ENCODE data around the gene PI4KA.

- TF ChIP-seq CTCF (conservative IDR thresholded peaks at IDR 0.05) = no peak
- no peak for TF ChIP-seq ZFX (IDR thresholded peaks at IDR 0.05)
These were observed 8.1 kb upstream of the PI4KA start for GRCh38 chr22:20866736-20867135.

All from C4-2B (cell line).